ENCODE results near the gene WBP11.
A peak's percentile ranks its signal among the peaks of the same experiment; 100 is the strongest.

The WBP11 gene

GRCh38 chr12:14826491-14826890 is 23.2 kb upstream of the WBP11 start:
- WGBS, 2 experiments, result 93 to 95% methylated on average over 5 of the region's 5 CpGs
- no peaks in the 10 kb centered on the region for H3K36me3 ChIP-seq (ENCODE audit: control insufficient read depth, insufficient read depth, low read length)
- no peaks in the 10 kb centered on the region for H3K9me3 ChIP-seq (ENCODE audit: control insufficient read depth, low read length)
- no peaks in the 10 kb centered on the region for H3K4me1 ChIP-seq (ENCODE audit: control insufficient read depth, insufficient read depth, low read length)
- no peak overlapping the region for H3K4me3 ChIP-seq (ENCODE audit: insufficient read depth, low read depth, low read length)
- no peak overlapping the region for H3K27ac ChIP-seq (ENCODE audit: insufficient read depth, low read depth, low read length, poor library complexity, severe bottlenecking)
- no peaks in the 10 kb centered on the region for H3K27me3 ChIP-seq (ENCODE audit: control insufficient read depth, insufficient read depth, low read length, poor library complexity, severe bottlenecking)

GRCh38 chr12:14825256-14825655 is 22.0 kb upstream of the WBP11 start:
- Histone ChIP-seq H3K36me3 (ENCODE audit: control insufficient read depth, insufficient read depth, low read length) (no peaks in the 10 kb centered on the region), H3K4me3 (ENCODE audit: insufficient read depth, low read depth, low read length) (no peak overlapping the region), H3K27ac (ENCODE audit: insufficient read depth, low read depth, low read length, poor library complexity, severe bottlenecking) (no peak overlapping the region), H3K4me1 (ENCODE audit: control insufficient read depth, insufficient read depth, low read length) (no peaks in the 10 kb centered on the region), H3K9me3 (ENCODE audit: control insufficient read depth, low read length) (no peaks in the 10 kb centered on the region), H3K27me3 (ENCODE audit: control insufficient read depth, insufficient read depth, low read length, poor library complexity, severe bottlenecking) (no peaks in the 10 kb centered on the region)

- no peak overlapping the region for H3K27ac ChIP-seq (ENCODE audit: insufficient read depth, low read depth, low read length, poor library complexity, severe bottlenecking)
- no CpG with 5 or more reads among the region's 1 CpG for WGBS, 2 experiments
- H3K9me3 ChIP-seq (ENCODE audit: control insufficient read depth, low read length), result no peaks in the 10 kb centered on the region
- H3K27me3 ChIP-seq (ENCODE audit: control insufficient read depth, insufficient read depth, low read length, poor library complexity, severe bottlenecking), result no peaks in the 10 kb centered on the region
- H3K36me3 ChIP-seq (ENCODE audit: control insufficient read depth, insufficient read depth, low read length), result no peaks in the 10 kb centered on the region
- H3K4me1 ChIP-seq (ENCODE audit: control insufficient read depth, insufficient read depth, low read length), result no peaks in the 10 kb centered on the region
- H3K4me3 ChIP-seq (ENCODE audit: insufficient read depth, low read depth, low read length), result no peak overlapping the region
Measured at GRCh38 chr12:14824012-14824634, 20.8 kb upstream of the WBP11 start.

GRCh38 chr12:14814014-14814413 is 10.7 kb upstream of the WBP11 start, which contains the start of gene SMCO3:
TSS of gene SMCO3 (minus strand) at chr12:14814182. CDS start at chr12:14806680, 7,502 bp downstream.
- no peaks in the 10 kb centered on the region for H3K9me3 ChIP-seq (ENCODE audit: control insufficient read depth, low read length)
- 92 to 100% methylated on average over 2 of the region's 3 CpGs for WGBS, 2 experiments
- no peak within 1 kb of the TSS for H3K27ac ChIP-seq (ENCODE audit: insufficient read depth, low read depth, low read length, poor library complexity, severe bottlenecking)
- no peak within 1 kb of the TSS for H3K4me3 ChIP-seq (ENCODE audit: insufficient read depth, low read depth, low read length)
- no peaks in the 10 kb centered on the region for H3K36me3 ChIP-seq (ENCODE audit: control insufficient read depth, insufficient read depth, low read length)
- H3K4me1 ChIP-seq (ENCODE audit: control insufficient read depth, insufficient read depth, low read length), result no peaks in the 10 kb centered on the region
- H3K27me3 ChIP-seq (ENCODE audit: control insufficient read depth, insufficient read depth, low read length, poor library complexity, severe bottlenecking), result no peaks in the 10 kb centered on the region

- Histone ChIP-seq H3K27ac (ENCODE audit: insufficient read depth, low read depth, low read length, poor library complexity, severe bottlenecking) (no peak overlapping the region), H3K36me3 (ENCODE audit: control insufficient read depth, insufficient read depth, low read length) (no peaks in the 10 kb centered on the region), H3K4me1 (ENCODE audit: control insufficient read depth, insufficient read depth, low read length) (no peaks in the 10 kb centered on the region), H3K27me3 (ENCODE audit: control insufficient read depth, insufficient read depth, low read length, poor library complexity, severe bottlenecking) (no peaks in the 10 kb centered on the region), H3K4me3 (ENCODE audit: insufficient read depth, low read depth, low read length) (no peak overlapping the region), H3K9me3 (ENCODE audit: control insufficient read depth, low read length) (no peaks in the 10 kb centered on the region)
- 88 to 100% methylated on average over 2 of the region's 2 CpGs for WGBS, 2 experiments
Measured at GRCh38 chr12:14811486-14811885, 8.2 kb upstream of the WBP11 start.

- no peaks in the 10 kb centered on the region for H3K36me3 ChIP-seq (ENCODE audit: control insufficient read depth, insufficient read depth, low read length)
- H3K27me3 ChIP-seq (ENCODE audit: control insufficient read depth, insufficient read depth, low read length, poor library complexity, severe bottlenecking), result no peaks in the 10 kb centered on the region
- H3K4me1 ChIP-seq (ENCODE audit: control insufficient read depth, insufficient read depth, low read length), result no peaks in the 10 kb centered on the region
- H3K4me3 ChIP-seq (ENCODE audit: insufficient read depth, low read depth, low read length), result no peak overlapping the region
- H3K27ac ChIP-seq (ENCODE audit: insufficient read depth, low read depth, low read length, poor library complexity, severe bottlenecking), result no peak overlapping the region
- no peaks in the 10 kb centered on the region for H3K9me3 ChIP-seq (ENCODE audit: control insufficient read depth, low read length)
- 82 to 96% methylated on average over 1 of the region's 1 CpG for WGBS, 2 experiments
Measured at GRCh38 chr12:14810953-14811483, 7.7 kb upstream of the WBP11 start.

GRCh38 chr12:14810167-14810952 is 7.1 kb upstream of the WBP11 start:
- WGBS, 2 experiments, result 88 to 95% methylated on average over 3 to 4 of the region's 5 CpGs
- Histone ChIP-seq H3K9me3 (ENCODE audit: control insufficient read depth, low read length) (no peaks in the 10 kb centered on the region), H3K4me3 (ENCODE audit: insufficient read depth, low read depth, low read length) (no peak overlapping the region), H3K27me3 (ENCODE audit: control insufficient read depth, insufficient read depth, low read length, poor library complexity, severe bottlenecking) (no peaks in the 10 kb centered on the region), H3K36me3 (ENCODE audit: control insufficient read depth, insufficient read depth, low read length) (no peaks in the 10 kb centered on the region), H3K4me1 (ENCODE audit: control insufficient read depth, insufficient read depth, low read length) (no peaks in the 10 kb centered on the region), H3K27ac (ENCODE audit: insufficient read depth, low read depth, low read length, poor library complexity, severe bottlenecking) (no peak overlapping the region)

GRCh38 chr12:14803830-14804160 is 517 bp upstream of the WBP11 start:
- H3K9me3 ChIP-seq (ENCODE audit: control insufficient read depth, low read length), result no peaks in the 10 kb centered on the region
- H3K27ac ChIP-seq (ENCODE audit: insufficient read depth, low read depth, low read length, poor library complexity, severe bottlenecking), result peak overlapping the region; percentile 65
- H3K27me3 ChIP-seq (ENCODE audit: control insufficient read depth, insufficient read depth, low read length, poor library complexity, severe bottlenecking), result no peaks in the 10 kb centered on the region
- 1 to 3% methylated on average over 12 of the region's 12 CpGs for WGBS, 2 experiments
- H3K4me3 ChIP-seq (ENCODE audit: insufficient read depth, low read depth, low read length), result peak overlapping the region; percentile 94
- H3K36me3 ChIP-seq (ENCODE audit: control insufficient read depth, insufficient read depth, low read length), result peaks cover 3% of the 10 kb centered on the region
- H3K4me1 ChIP-seq (ENCODE audit: control insufficient read depth, insufficient read depth, low read length), result peaks cover 6% of the 10 kb centered on the region

GRCh38 chr12:14802721-14803010 is 612 bp downstream of the WBP11 start:
- Histone ChIP-seq H3K4me1 (ENCODE audit: control insufficient read depth, insufficient read depth, low read length) (peaks cover 6% of the 10 kb centered on the region), H3K9me3 (ENCODE audit: control insufficient read depth, low read length) (no peaks in the 10 kb centered on the region), H3K4me3 (ENCODE audit: insufficient read depth, low read depth, low read length) (peak overlapping the region; percentile 94), H3K27me3 (ENCODE audit: control insufficient read depth, insufficient read depth, low read length, poor library complexity, severe bottlenecking) (no peaks in the 10 kb centered on the region), H3K27ac (ENCODE audit: insufficient read depth, low read depth, low read length, poor library complexity, severe bottlenecking) (peak overlapping the region; percentile 86), H3K36me3 (ENCODE audit: control insufficient read depth, insufficient read depth, low read length) (peaks cover 3% of the 10 kb centered on the region)
- 0 to 1% methylated on average over 7 of the region's 7 CpGs for WGBS, 2 experiments

- Histone ChIP-seq H3K9me3 (ENCODE audit: control insufficient read depth, low read length) (no peaks in the 10 kb centered on the region), H3K27me3 (ENCODE audit: control insufficient read depth, insufficient read depth, low read length, poor library complexity, severe bottlenecking) (no peaks in the 10 kb centered on the region), H3K4me1 (ENCODE audit: control insufficient read depth, insufficient read depth, low read length) (peaks cover 6% of the 10 kb centered on the region), H3K36me3 (ENCODE audit: control insufficient read depth, insufficient read depth, low read length) (peaks cover 8% of the 10 kb centered on the region), H3K4me3 (ENCODE audit: insufficient read depth, low read depth, low read length) (peak overlapping the region; percentile 94), H3K27ac (ENCODE audit: insufficient read depth, low read depth, low read length, poor library complexity, severe bottlenecking) (no peak overlapping the region)
- 85 to 87% methylated on average over 4 of the region's 4 CpGs for WGBS, 2 experiments
Measured at GRCh38 chr12:14802247-14802646, 1.0 kb downstream of the WBP11 start.

Data from ectodermal cell (in vitro differentiated cells).